ENCODE results near the gene EFNA1.
A peak's percentile ranks its signal among the peaks of the same experiment; 100 is the strongest.

- TF ChIP-seq EZH2 (IDR thresholded peaks at IDR 0.05; ENCODE audit: borderline replicate concordance, low read length) (no peak), CTCF (IDR thresholded peaks at IDR 0.05; ENCODE audit: low read length) (peak; percentile 57)
These were observed 48.3 kb downstream of the EFNA1 start for GRCh38 chr1:155175927-155176371.
